BE2C (cell line): ENCODE measurements around the gene SERPINA4.

Experiments
- DNase-seq: peaks from one replicate; pipeline ENCODE4 v3.0.0-alpha.2; 2020
- H3K27me3 ChIP-seq: fragments of 250-450 bp; sonication (Bioruptor Pico); 2 replicates; pipeline ENCODE4 v1.5.1; 2020; ENCODE audit warnings: mild to moderate bottlenecking
- H3K36me3 ChIP-seq: fragments of 250-450 bp; sonication (Bioruptor Pico); 2 replicates; pipeline ENCODE4 v1.5.1; 2020; ENCODE audit warnings: mild to moderate bottlenecking
- H3K4me1 ChIP-seq: fragments of 250-450 bp; sonication (Bioruptor Pico); 2 replicates; pipeline ENCODE4 v1.5.1; 2020
- H3K4me3 ChIP-seq: 2 replicates; pipeline ENCODE4 v1.5.1; 2011; ENCODE audit warnings: low read depth, low read length
- H3K9me3 ChIP-seq: fragments of 250-450 bp; sonication (Bioruptor Pico); 2 replicates; pipeline ENCODE4 v1.5.1; 2020
- CTCF ChIP-seq: IDR thresholded peaks from 2 replicates; pipeline ENCODE4 v1.5.1; 2012; ENCODE audit warnings: mild to moderate bottlenecking, low read depth, low read length

Gene SERPINA4

GRCh38 chr14:94535506-94535905, 25.7 kb upstream of the SERPINA4 start:
- H3K27me3 ChIP-seq, result no peaks in the 10 kb centered on the region
- H3K4me3 ChIP-seq, result no peak overlapping the region
- no peak for TF ChIP-seq CTCF
- no peaks in the 10 kb centered on the region for H3K9me3 ChIP-seq
- no peaks in the 10 kb centered on the region for H3K36me3 ChIP-seq
- DNase-seq, result no peak
- H3K4me1 ChIP-seq, result no peaks in the 10 kb centered on the region

DNA sequence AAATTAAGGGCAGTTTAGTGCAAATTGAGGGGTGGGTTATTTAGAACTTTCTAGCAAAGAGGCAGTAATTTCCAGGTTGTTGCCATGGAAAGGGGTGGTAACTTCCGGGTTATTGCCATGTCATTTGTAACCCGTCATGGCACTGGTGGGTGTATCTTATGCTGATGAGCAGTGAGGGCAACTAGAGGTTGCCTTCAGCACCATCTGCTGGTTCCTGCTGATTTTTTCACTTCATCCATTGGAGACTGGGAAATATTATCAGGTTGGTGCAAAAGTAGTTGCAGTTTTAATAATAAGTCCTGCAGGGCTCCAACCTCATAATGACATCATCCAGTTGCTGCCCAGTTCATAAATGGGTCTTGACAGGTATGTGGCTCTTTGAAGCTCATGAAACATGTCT, 24.4 kb upstream of the SERPINA4 start:
- H3K4me3 ChIP-seq, result no peak overlapping the region
- DNase-seq, result no peak
- H3K27me3 ChIP-seq, result no peaks in the 10 kb centered on the region

DNA sequence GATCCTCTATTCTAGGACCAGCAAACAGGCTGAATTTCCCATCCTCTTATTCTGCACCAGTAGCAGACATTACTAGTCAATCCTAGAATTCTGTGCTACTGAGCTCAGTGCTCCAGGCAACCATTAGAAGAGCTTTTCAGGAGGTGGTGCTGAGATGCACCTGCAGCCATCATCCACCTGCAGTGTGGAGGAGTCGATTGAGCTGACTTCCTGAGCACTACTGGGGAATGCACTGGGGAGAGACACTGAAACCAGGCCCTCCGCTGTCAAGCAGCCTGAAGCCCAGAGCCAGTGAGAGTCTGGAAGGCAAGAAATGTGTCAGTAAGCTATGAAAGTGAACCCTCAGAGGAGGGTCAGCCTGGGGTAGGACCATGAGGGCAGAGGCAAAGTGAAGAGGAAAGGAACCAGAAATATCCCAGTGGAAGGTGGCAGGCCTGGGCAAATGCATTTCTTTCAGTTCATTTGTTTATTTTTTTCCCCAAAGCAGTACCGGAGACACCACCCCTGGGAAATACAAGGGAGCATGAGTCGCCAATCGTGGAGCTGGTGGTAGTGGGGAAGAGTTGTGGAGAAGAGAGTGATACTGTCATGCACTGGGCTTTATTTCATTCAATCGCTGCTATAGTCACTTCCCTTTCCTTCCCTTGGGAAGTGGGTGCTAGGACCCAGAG, 23.0 kb upstream of the SERPINA4 start:
- H3K36me3 ChIP-seq, result no peaks in the 10 kb centered on the region
- no peaks in the 10 kb centered on the region for H3K27me3 ChIP-seq
- no peak overlapping the region for H3K4me3 ChIP-seq
- TF ChIP-seq CTCF, result no peak
- H3K9me3 ChIP-seq, result no peaks in the 10 kb centered on the region
- DNase-seq, result no peak
- H3K4me1 ChIP-seq, result no peaks in the 10 kb centered on the region

More for the DNA sequence above, 24.4 kb upstream of the SERPINA4 start:
- Histone ChIP-seq H3K9me3 (no peaks in the 10 kb centered on the region), H3K36me3 (no peaks in the 10 kb centered on the region), H3K4me1 (no peaks in the 10 kb centered on the region)
- TF ChIP-seq CTCF, result peak; percentile 14; the same call in 1 of the 2 replicates

- DNase-seq, result no peak
- no peak for TF ChIP-seq CTCF
- Histone ChIP-seq H3K27me3 (no peaks in the 10 kb centered on the region), H3K4me1 (no peaks in the 10 kb centered on the region), H3K36me3 (no peaks in the 10 kb centered on the region), H3K4me3 (no peak overlapping the region), H3K9me3 (no peaks in the 10 kb centered on the region)
These were observed 22.1 kb upstream of the SERPINA4 start for GRCh38 chr14:94539181-94539580.

DNA sequence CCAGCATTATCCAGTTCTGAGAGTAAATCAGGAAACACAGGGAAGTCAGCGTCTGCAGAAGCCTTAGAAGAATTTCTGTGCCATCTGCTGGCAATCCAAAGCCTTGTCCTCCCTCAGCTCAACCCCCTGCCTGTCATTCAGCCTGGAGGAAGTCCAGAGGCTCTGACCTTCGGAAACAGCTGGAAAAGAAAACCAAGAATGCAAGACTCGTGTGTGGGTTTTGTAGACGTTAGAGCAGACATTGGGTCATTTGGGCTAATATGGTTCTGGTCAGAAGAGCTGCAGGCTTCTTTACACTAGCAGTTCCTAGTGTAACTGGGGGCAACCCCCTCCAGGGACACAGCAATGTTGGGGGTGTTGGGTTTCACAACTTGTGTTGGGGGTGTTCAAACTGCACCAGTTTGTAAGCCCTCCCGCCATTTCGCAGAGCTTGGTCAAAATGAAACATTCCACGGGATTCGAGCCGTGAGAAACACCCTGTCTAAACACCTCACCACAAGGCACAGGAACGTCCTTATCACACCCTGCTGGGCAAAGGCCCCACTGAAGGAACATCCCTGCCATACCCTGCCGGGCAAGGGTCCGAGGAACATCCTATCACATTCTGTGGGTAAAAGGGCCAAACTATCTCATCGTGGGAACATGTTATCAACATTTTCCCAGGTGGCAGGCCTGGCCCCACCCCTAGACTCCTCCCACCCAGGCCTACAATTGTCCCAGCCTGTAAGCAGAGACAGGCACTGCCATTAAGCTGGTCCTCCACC, 21.0 kb upstream of the SERPINA4 start:
- H3K4me3 ChIP-seq, result no peak overlapping the region
- no peaks in the 10 kb centered on the region for H3K36me3 ChIP-seq
- DNase-seq, result no peak
- H3K4me1 ChIP-seq, result no peaks in the 10 kb centered on the region
- no peaks in the 10 kb centered on the region for H3K9me3 ChIP-seq
- no peak for TF ChIP-seq CTCF
- H3K27me3 ChIP-seq, result no peaks in the 10 kb centered on the region
